G401 (cell line): ENCODE data around the gene LGALS1. TPM values are rescaled to one million over a fixed set of nuclear protein-coding genes. Genes with fewer than 3 reads are reported as not detected.
"Not testable (repeated sequence)": the region's sequence is repeated elsewhere in the genome, so short reads cannot be mapped to it uniquely, and the experiment has no call there.

Experiments
- DNase-seq: peaks from one replicate; pipeline ENCODE4 v3.0.0-alpha.2; 2015; ENCODE audit warnings: low spot score
- in situ Hi-C: cut with HindIII; loops from 2 replicates; pipeline ENCODE4 v1.10.0; 2016; ENCODE audit warnings: low sequenced_read_pairs, mixed read lengths
- total RNA-seq: library from RNA; depleted of rRNA; stranded (reverse); fragments of >200 nt; shearing (Covaris generic); gene quantifications from 2 replicates; pipeline ENCODE4 v1.2.3, GENCODE V29; 2014

The LGALS1 gene
- total RNA-seq, 1 experiment from 2014 or later: 435 TPM

DNA sequence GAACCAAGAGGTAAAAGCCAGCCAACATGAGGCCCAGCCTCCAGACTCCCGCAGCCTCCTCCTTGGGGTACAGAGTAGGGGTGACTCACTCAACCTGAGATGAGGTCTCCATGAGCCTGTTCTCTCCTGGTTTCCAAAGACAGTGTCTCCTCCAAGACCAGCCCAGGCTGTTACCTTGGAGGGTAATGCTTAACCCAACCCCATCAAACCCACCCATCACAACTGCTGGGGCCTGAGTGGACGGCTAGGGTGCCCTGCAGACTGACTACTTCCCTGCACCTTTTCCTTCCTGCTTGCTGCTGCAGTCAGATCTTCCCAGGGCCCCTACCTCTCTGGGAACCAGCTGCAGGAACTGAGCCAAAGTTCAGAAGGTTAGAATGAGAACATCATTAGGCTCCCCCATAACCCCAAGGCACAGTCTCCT, 5.6 kb downstream of the LGALS1 start:
- in situ Hi-C loops: no loop called here
- no peak for DNase-seq

DNA sequence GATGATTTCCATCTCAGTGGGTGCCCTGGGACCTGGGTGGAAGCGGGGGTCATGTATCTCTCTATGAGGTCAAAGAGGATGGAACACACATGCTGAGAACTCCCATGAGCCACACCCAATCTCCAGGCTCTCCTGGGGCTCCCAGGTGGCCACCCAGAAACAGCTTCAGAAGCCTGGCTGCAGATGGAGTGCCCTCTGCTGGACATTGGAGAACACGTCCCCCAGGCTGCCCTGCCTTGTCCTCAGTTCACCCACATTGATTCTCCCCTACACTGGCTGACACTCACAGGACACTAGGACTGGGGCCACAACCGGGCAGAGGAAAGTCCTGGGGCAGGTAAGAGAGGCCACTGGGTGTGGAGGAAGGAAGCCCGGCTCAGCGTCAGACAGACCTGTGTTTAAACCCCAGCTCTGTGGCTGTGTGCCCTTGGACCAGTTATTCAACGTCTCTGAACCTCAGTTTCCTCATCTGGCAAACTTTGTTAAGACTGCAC, 6.2 kb downstream of the LGALS1 start:
- in situ Hi-C loops: no loop called here
- DNase-seq: peak; percentile 72

DNA sequence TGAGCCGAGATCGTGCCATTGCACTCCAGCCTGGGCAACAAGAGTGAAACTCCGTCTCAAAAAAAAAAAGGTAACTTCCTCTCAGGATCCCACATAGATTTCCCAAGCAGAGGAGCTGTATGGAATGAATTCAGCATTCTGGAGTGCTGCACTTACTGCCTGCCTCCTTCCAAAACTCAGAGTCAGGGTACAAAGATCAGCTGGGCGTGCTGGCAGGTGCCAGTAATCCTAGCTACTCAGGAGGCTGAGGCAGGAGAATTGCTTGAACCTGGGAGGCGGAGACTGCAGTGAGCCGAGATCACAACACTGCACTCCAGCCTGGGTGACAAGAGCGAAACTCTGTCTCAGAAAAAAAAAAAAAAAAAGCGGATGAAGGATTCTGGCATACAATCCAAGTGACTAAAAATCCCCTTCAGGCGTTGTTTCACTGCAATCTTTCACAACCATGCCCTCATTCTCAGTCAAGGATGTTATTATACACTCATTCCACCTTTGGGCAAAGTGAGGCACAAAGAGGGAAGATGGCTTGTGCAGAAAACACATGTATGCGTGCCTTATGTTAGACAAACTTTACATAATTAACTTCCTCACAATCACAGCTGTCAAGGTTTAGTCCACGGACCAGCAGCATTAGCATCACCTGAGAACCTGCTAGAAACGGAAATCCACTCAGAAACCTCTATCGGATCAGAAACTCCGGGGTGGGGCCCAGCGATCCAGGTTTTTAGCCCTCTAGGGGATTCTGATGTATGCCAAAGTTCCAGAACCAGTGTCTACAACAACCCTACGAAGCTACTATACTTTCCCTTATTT, 9.6 kb downstream of the LGALS1 start:
- no peak for DNase-seq
- in situ Hi-C loops: no loop called here

DNA sequence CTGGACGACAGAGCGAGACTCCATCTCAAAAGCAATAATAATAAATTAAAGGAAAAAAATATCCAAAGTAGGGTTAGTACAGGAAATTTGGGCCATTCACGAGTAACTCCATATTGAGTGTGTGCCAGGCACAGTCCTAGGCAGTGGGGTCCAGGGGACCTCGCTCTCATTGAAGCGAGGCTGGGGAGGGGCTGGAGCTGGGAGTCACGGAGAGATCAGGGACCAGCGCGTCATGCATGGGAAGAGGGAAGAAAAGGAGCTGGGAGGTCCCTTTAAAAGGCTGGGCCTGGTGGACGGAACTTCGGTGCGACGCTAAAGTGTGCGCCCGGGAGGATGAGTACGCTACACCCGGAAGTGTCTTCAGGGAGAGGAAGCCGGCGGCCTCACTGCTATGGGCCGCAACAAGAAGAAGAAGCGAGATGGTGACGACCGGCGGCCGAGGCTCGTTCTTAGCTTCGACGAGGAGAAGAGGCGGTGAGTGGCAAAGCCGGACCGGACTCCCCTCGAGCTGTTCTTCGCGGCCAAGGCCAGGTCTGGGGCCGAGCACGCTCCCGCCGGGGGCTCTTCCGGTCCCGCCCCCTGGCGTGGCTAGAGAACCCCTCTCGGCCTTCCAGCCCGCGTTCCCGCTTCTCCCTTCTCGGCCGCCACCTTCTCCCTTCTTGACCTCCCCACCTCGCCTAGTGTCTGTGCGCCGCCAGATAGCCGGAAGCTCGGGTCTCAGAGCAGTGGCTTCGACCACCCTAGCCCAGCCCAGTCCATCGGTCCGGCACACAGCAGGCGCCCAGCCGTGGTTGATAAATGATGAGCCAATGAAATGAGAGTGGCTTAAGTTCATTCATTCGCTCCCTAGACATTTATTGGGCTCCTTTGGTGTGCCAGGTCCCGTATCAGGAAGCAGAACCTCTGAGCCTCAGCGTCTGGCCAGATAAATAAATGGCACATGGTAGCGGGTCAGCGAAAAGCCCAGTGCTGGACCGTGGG, 10.9 kb downstream of the LGALS1 start, which contains the start of gene NOL12:
Gene NOL12, plus strand, starts transcription at position 342 of the 981 bp plus-strand sequence. Its CDS starts 50 bp downstream, at position 392.
- peak; percentile 93 for DNase-seq
- in situ Hi-C loops: no loop called here

DNA sequence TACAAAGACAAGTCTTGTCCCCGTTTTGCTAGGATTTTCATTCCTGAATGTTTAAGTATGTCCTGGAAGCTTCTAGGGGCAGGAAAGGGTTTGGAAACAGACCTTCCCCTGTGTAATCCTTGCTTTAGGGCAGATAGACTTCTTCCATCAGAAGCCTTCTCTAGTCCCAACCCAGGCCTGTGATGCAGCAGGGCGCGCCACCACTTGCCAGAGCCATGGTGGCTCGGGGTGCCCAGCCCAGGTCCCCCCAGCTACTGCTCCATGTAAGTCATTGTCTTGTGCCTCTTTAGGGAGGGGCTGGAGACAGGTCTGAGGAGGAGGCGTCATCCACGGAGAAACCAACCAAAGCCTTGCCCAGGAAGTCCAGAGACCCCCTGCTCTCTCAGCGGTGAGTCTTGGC, 15.0 kb downstream of the LGALS1 start:
- no peak for DNase-seq
- in situ Hi-C loops: no loop called here

DNA sequence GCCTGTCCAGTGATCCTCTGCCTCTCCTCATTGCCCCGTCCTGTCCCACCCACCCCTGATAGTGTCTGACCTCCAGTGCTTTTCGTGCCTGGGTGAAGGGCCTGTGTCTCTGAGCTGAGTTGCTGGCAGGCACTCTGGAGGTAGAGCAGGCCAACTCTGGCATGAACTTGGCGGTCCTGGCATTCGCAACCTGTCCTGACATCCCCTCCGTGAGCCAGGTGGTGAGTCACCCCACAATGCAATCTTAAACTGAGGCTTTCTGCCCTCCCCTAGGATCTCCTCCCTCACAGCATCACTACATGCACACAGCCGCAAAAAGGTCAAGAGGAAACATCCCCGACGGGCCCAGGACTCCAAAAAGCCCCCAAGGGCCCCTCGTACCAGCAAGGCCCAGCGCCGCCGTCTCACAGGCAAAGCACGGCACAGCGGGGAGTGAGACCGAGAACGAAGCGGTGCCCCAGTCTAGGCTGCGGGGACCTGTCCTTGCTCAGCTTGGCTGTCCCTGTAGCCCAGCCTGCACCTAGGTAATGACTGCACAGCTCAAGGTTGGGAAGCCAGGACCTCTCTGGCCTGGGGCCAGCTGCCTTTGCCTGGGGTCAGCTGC, 15.6 kb downstream of the LGALS1 start:
- no peak for DNase-seq
- in situ Hi-C loops: no loop called here

DNA sequence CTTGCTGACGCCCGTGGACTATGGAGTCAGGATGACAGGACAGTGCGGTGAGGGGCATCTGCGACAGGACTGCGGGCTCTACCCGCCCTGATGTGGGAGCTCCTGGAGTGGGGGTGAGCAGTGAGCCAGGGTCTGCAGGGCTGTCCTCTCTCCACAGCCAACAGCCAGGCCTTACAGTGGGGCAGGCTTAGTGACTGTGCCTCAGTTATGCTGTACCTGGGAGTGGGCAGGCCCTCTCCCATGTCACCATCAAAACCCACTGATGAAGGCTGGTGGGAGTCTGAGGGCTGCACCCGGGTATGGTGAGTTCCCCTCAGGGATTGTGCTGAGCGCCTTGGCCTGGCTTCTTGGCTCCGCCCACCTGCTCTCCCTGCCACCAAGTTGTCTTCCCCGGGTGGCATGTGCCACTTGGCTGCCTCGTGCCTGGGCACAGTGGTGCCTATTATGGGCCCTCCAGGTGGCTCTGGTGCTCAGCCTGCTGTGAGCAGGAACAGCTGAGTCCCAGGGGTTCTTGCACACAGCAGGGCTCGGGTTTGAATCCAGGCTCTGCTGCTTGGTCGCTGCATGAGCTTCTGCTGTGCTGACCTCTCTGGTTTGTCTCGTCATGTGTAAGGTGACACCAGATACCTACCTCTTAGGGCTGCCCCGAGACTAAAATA, 17.3 kb downstream of the LGALS1 start:
- no peak for DNase-seq
- in situ Hi-C loops: no loop called here

DNA sequence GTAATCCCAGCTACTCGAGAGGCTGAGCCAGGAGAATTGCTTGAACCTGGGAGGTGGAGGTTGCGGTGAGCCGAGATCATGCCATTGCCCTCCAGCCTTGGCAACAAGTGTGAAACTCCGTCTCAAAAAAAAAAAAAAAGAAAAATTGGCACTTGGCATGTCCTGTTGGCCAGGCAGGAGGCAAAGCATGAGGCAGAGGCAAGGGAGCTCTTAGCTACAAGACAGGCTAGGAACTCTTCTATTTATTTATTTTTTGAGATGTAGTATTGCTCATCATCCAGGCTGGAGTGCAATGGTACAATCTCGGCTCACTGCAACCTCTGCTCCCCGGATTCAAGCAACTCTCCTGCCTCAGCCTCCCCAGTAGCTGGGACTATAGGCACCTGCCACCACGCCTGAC, 18.7 kb downstream of the LGALS1 start:
- DNase-seq, in situ Hi-C loops: not testable (repeated sequence)

DNA sequence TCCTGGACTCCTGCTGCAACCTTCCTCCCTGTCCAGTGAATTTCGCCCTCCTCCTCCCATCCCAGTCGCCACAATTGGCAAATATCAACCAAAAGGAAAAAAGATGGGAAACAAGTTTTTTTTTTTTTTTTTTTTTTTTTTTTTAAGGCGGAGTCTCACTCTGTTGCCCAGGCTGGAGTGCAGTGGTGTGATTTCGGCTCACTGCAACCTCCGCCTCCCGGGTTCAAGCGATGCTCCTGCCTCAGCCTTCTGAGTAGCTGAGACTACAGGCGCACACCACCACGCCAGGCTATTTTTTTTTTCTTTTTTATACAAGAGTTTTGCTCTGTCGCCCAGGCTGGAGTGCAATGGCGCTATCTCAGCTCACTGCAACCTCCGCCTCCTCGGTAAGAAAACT, 20.8 kb downstream of the LGALS1 start:
- DNase-seq, in situ Hi-C loops: not testable (repeated sequence)

DNA sequence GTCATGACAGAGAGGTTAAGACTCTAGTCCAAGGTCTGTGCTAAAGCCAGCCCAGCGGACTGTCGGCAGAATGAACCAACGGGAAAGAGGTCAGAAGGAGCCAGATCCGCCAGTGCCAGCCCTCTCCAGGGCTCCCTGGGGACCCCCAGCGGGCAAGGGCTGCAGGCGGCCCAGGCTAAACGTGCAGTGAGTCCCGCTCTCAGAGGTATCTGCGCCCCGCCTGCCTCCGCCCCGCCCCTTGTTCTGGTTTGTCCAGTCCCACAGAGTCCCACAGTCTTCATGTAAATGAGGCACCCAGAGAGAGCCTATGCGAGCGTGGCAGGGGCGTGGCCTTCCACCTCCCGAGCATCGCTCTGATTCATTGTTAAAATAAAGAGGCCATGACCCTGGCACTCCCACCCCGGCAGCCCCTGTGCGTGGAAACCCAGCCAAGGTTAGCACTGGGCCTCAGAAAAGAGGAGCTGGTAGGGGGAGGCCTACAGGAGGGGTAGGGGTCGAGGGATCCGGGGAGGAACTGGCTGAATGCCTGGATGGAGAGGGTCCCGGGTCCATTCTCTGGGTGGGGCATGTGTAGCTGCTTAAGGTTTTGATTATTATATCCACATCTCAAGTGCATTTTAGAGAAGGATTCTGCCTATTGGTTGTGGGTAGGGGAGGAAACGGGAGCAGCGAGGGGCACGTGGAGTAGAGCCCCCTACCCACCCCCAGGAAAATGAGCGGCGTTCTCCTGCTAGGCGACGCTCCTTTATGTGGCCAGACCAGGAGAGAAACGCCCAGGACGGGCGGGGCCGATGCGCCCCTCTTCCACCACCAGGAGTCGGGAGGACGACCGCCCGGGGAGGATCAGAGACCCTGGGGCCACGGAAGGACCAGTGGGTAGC, 21.5 kb downstream of the LGALS1 start, which contains the start of gene TRIOBP:
Gene TRIOBP, plus strand, starts transcription at position 392 of the 881 bp plus-strand sequence. CDS start 4,318 bp downstream, outside the sequence.
- DNase-seq: peak; percentile 94
- in situ Hi-C loops: no loop called here

DNA sequence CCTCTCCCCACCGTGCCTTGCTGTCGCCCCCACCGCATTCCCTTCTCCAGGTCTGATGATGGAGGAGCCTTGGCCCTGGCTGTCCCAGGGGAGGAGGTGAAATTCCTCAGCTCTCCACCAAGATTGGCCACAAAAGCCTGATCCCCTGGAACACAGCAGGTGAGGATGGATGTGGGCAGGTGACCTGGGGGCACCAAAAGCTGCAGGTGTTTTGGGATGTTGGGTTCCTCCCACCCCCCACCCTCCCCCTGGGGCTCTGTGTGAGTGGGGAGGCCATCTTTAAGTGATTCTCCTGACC, 22.1 kb downstream of the LGALS1 start:
- in situ Hi-C loops: no loop called here
- no peak for DNase-seq

DNA sequence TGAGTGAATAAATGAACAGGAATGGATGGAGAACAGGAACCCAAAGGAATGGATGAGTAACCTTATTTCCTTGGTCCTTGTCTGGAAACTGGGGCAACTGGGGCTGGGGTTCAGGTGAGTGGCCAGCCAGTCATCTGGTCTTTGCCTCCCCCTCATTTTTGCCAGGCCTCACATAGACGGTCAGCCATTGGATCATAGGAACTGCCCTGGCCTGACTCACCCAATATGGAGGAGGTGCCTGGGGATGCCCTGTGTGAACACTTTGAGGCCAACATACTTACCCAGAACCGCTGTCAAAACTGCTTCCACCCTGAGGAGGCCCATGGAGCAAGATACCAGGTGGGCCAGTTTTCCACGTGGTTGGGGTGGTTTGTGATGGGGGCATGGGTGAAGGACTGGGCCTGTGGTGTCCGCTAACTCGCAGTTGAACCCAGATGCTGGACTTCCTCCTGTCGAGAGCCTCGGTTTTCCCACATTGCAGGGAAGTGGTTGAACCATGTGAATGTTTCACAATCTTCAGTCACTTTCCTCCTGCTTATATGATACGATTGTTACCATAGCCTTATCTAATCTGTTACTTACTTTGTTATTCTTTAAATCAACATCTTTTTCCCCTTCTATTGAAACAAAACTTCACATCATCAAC, 25.8 kb downstream of the LGALS1 start:
- in situ Hi-C loops: no loop called here

DNA sequence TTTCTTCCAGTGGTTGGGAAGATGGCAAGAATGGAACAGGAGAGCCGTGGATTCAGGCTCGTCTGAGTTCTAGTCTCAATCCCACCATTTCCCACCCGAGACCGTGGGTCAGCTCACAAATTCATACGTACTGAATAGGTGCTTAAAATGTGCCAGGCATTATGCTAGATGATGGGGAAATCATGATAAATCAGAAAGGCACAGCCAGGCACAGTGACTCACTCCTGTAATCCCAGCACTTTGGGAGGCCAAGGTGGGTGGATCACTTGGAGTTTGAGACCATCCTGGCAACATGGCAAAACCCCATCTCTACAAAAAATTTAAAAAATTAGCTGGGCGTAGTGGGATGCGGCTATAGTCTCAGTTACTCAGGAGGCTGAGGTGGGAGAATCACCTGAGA, 28.5 kb downstream of the LGALS1 start:
- no peak for DNase-seq
- in situ Hi-C loops: no loop called here

More for the DNA sequence above, 25.8 kb downstream of the LGALS1 start:
- no peak for DNase-seq

DNA sequence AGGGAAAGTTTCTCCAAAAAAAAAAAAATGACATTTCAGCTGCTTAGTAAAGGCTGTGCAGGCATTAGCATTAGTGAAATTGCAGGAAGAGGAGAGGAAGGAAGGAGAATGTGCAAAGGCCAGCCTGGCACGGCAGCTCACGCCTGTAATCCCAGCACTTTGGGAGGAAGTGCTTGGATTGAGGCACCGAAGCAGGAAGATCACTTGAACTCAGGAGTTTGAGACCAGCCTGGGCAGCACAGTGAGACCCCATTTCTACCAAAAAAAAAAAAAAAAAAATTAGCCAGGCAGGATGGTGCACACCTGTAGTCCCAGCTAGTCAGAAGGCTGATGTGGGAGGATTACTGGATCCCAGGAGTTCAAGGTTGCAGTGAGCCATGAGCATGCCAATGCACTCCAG, 29.2 kb downstream of the LGALS1 start:
- in situ Hi-C loops: no loop called here
- DNase-seq: no peak

DNA sequence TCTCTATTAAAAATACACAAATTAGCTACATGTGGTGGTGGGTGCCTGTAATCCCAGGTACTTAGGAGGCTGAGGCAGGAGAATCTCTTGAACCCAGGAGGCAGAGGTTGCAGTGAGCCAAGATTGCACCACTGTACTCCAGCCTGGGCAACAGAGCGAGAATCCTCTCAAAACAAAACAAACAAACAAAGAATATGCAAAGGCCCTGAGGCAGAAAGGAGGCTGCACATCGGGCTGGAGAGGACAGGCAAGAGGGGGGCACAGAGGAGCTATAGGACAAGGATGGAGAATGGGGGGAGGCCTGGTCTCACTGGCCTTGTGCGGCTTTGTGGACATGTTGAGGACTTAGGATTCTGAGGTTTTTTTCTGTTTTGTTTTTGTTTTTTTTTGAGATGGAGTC, 29.8 kb downstream of the LGALS1 start:
- no peak for DNase-seq
- in situ Hi-C loops: no loop called here

DNA sequence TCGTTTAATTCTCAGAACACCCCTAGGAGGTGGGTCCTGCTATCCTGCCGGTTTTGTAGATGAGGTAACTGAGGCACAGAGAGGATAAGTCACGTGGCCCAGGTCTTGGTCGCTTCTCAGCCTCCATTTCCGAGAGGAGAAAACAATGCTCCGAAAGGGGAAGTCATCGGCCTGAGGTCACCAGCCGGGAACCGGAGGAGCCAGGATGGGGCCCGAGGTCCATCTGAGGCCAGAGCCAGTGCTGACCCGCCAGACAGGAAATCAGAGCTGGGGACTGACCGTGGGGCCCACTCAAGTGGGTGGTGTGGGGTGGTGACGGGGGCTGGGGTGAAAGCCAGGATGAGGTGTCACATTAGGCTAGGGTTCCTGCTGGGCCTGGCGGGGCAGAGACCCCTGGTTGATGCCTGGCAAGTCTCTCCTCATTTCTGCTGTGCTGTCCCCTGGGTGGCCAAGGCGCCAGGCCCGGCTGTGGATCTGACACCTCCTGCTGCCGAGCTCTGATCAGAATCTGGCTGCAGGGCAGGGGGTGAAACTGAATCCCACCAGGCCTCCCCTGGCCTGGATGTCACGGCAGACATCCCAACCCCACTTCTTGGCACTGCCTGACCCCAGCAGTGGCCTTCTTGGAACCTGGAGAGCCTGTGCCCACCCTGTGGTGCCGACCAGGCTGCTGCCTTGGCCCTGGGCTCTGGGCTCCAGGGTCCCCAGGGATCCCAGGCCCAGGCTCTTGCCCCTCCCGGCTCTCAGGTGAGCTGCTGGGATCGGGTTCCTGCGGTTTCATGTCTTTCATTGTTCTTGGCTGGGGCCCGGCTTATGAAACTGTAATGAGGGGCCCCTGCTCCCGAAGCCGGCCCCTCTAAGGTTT, 33.4 kb downstream of the LGALS1 start:
- DNase-seq: no peak
- in situ Hi-C loops: no loop called here

DNA sequence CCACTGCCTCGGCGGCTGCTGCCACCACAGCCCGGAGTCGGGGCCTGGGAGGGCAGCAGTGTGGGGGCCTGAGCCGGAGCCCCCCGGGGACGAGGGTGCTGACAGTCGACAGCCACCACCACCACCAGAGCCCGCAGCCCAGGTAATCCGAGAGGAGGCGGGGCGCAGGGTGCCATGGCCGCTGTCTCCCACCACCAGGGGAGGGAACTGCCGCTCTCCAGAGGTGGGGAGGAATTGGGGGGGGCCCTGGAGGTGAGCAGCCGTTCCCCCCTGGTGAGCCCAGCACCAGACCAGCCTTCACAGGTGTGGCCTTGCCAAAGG, 34.0 kb downstream of the LGALS1 start:
- in situ Hi-C loops: no loop called here
- no peak for DNase-seq
